Smooth muscle cell (in vitro differentiated cells): ENCODE measurements around the gene PGM1. TPM values are rescaled to one million over a fixed set of nuclear protein-coding genes. Genes with fewer than 3 reads are reported as not detected.

Experiments
- DNase-seq: peaks from one replicate; lab custom pipeline; 2025; ENCODE audit not compliant: unreplicated experiment; lab: John Stamatoyannopoulos, UW
- H2AFZ ChIP-seq: fragments of 200-600 bp; sonication (generic); 2 replicates; pipeline ENCODE4 v1.6.0; 2016; ENCODE audit warnings: antibody characterized with exemption, low read depth, mild to moderate bottlenecking
- H3F3A ChIP-seq: fragments of 200-600 bp; sonication (generic); 2 replicates; pipeline ENCODE4 v1.6.0; 2017; ENCODE audit warnings: antibody characterized with exemption, low read depth
- H3K27ac ChIP-seq: fragments of 200-600 bp; sonication (generic); 2 replicates; pipeline ENCODE4 v1.5.1; 2016; ENCODE audit warnings: low read depth, mild to moderate bottlenecking
- H3K27me3 ChIP-seq: fragments of 200-600 bp; sonication (generic); 2 replicates; pipeline ENCODE4 v1.6.1; 2016; ENCODE audit warnings: low read depth, mild to moderate bottlenecking
- H3K36me3 ChIP-seq: fragments of 200-600 bp; sonication (generic); 2 replicates; pipeline ENCODE4 v1.5.1; 2016; ENCODE audit warnings: low read depth
- H3K4me1 ChIP-seq: fragments of 200-600 bp; sonication (generic); 2 replicates; pipeline ENCODE4 v1.5.1; 2016; ENCODE audit warnings: low read depth
- H3K4me2 ChIP-seq: fragments of 200-600 bp; sonication (generic); 2 replicates; pipeline ENCODE4 v1.6.0; 2016; ENCODE audit warnings: mild to moderate bottlenecking
- H3K4me3 ChIP-seq: fragments of 200-600 bp; sonication (generic); 2 replicates; pipeline ENCODE4 v1.5.1; 2016; ENCODE audit warnings: mild to moderate bottlenecking
- H3K79me2 ChIP-seq: fragments of 200-600 bp; sonication (generic); 2 replicates; pipeline ENCODE4 v1.6.0; 2016; ENCODE audit warnings: low read depth, mild to moderate bottlenecking
- H3K9ac ChIP-seq: fragments of 200-600 bp; sonication (generic); 2 replicates; pipeline ENCODE4 v1.6.0; 2016; ENCODE audit warnings: low read depth
- H3K9me3 ChIP-seq: fragments of 200-600 bp; sonication (generic); replicated peaks from 2 replicates; pipeline ENCODE4 v1.5.1; 2016; ENCODE audit warnings: low read depth
- H4K20me1 ChIP-seq: fragments of 200-600 bp; sonication (generic); 2 replicates; pipeline ENCODE4 v1.6.0; 2016; ENCODE audit warnings: low read depth
- CTCF ChIP-seq: fragments of 200-600 bp; sonication (generic); IDR thresholded peaks from 2 replicates; pipeline ENCODE4 v1.5.1; 2017; ENCODE audit warnings: borderline replicate concordance, mild to moderate bottlenecking, antibody characterized with exemption; ENCODE audit not compliant: insufficient read depth, poor library complexity, severe bottlenecking
- WGBS: methylation state at CpG from one replicate; pipeline ENCODE4 v1.1.7; 2016; ENCODE audit warnings: low lambda C conversion rate; 5-methylcytosine and 5-hydroxymethylcytosine counted together
- polyA plus RNA-seq: library from polyadenylated mRNA; unstranded; fragments of >200 nt; fragmentation: Nextera tagmentation; extraction: Ambion mirVana; gene quantifications from 2 replicates; pipeline ENCODE4 v1.2.1, GENCODE V29; 2016
- total RNA-seq: library from RNA; depleted of rRNA; stranded (reverse); fragments of >200 nt; gene quantifications from 2 replicates; pipeline ENCODE4 v1.2.3, GENCODE V29; 2014

Gene PGM1
- total and polyA plus RNA-seq, 2 experiments from 2014 or later: 72.7 to 87.6 TPM

GRCh38 chr1:63642901-63643300 lies 49.7 kb downstream of the PGM1 start:
- no peak overlapping the region for H3K4me2 ChIP-seq
- no peak for DNase-seq
- no peaks in the 10 kb centered on the region for H3F3A ChIP-seq
- WGBS: 96% methylated on average over 2 of the region's 2 CpGs
- no peaks in the 10 kb centered on the region for H3K27me3 ChIP-seq
- no peak for TF ChIP-seq CTCF
- H4K20me1 ChIP-seq: no peaks in the 10 kb centered on the region
- peaks cover 8% of the 10 kb centered on the region for H3K36me3 ChIP-seq
- H3K9ac ChIP-seq: no peak overlapping the region
- no peaks in the 10 kb centered on the region for H3K9me3 ChIP-seq
- H3K4me1 ChIP-seq: no peaks in the 10 kb centered on the region
- no peaks in the 10 kb centered on the region for H3K79me2 ChIP-seq
- no peak overlapping the region for H2AFZ ChIP-seq
- H3K27ac ChIP-seq: no peak overlapping the region
- H3K4me3 ChIP-seq: no peak overlapping the region

- H3K4me1 ChIP-seq: no peaks in the 10 kb centered on the region
- no peaks in the 10 kb centered on the region for H3K27me3 ChIP-seq
- H3K9ac ChIP-seq: no peak overlapping the region
- no peaks in the 10 kb centered on the region for H3K79me2 ChIP-seq
- no peaks in the 10 kb centered on the region for H3F3A ChIP-seq
- no peak overlapping the region for H3K27ac ChIP-seq
- no peaks in the 10 kb centered on the region for H3K9me3 ChIP-seq
- DNase-seq: no peak
- 97% methylated on average over 3 of the region's 3 CpGs for WGBS
- TF ChIP-seq CTCF: no peak
- peaks cover 4% of the 10 kb centered on the region for H3K36me3 ChIP-seq
- no peaks in the 10 kb centered on the region for H4K20me1 ChIP-seq
- no peak overlapping the region for H3K4me3 ChIP-seq
- no peak overlapping the region for H2AFZ ChIP-seq
- H3K4me2 ChIP-seq: no peak overlapping the region
Observed at GRCh38 chr1:63643517-63643916, 50.3 kb downstream of the PGM1 start.

- TF ChIP-seq CTCF: no peak
- no peaks in the 10 kb centered on the region for H3K9me3 ChIP-seq
- H3K4me3 ChIP-seq: no peak overlapping the region
- peaks cover 4% of the 10 kb centered on the region for H3K36me3 ChIP-seq
- H3K4me2 ChIP-seq: no peak overlapping the region
- no peaks in the 10 kb centered on the region for H3K27me3 ChIP-seq
- no peak overlapping the region for H2AFZ ChIP-seq
- H3K9ac ChIP-seq: no peak overlapping the region
- no peaks in the 10 kb centered on the region for H4K20me1 ChIP-seq
- H3K4me1 ChIP-seq: no peaks in the 10 kb centered on the region
- no peak for DNase-seq
- 83% methylated on average over 3 of the region's 3 CpGs for WGBS
- H3K27ac ChIP-seq: no peak overlapping the region
- no peaks in the 10 kb centered on the region for H3F3A ChIP-seq
- no peaks in the 10 kb centered on the region for H3K79me2 ChIP-seq
Observed at GRCh38 chr1:63643926-63644325, 50.7 kb downstream of the PGM1 start.

GRCh38 chr1:63645317-63645716 lies 52.1 kb downstream of the PGM1 start:
- Histone ChIP-seq H3K9ac (no peak overlapping the region), H3F3A (no peaks in the 10 kb centered on the region), H3K4me3 (no peak overlapping the region), H3K27ac (no peak overlapping the region), H3K9me3 (no peaks in the 10 kb centered on the region), H3K27me3 (no peaks in the 10 kb centered on the region), H3K36me3 (peaks cover 4% of the 10 kb centered on the region), H2AFZ (no peak overlapping the region), H3K4me1 (no peaks in the 10 kb centered on the region), H3K4me2 (no peak overlapping the region), H4K20me1 (no peaks in the 10 kb centered on the region), H3K79me2 (no peaks in the 10 kb centered on the region)
- no peak for TF ChIP-seq CTCF
- DNase-seq: no peak
- WGBS: 95% methylated on average over 2 of the region's 2 CpGs
